ENCODE data around the gene ZBTB17.

DNA sequence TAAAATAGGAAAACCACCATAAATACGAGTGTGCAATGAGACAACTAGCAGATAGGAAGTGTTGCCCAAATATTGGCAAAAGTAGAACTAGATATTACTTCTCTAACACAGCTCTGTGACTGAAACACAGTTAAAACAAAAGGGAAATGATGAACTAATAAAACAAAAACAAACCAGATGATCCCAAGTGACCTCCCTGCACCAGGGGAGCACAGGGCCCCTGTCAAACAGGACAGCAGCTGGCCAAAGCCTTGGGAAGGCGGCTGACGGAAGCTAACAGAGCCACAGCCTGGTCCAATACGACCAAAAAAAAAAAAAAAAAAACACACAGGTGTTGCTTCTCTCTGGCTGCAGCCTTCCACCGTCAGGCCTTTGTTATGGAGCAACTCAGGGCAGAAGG is 17.8 kb downstream of the ZBTB17 start:
- TF ChIP-seq POLR2A (IDR thresholded peaks at IDR 0.05) (no peak), EP300 (IDR thresholded peaks at IDR 0.05) (no peak)
- TF ChIP-seq, protein P1, sequence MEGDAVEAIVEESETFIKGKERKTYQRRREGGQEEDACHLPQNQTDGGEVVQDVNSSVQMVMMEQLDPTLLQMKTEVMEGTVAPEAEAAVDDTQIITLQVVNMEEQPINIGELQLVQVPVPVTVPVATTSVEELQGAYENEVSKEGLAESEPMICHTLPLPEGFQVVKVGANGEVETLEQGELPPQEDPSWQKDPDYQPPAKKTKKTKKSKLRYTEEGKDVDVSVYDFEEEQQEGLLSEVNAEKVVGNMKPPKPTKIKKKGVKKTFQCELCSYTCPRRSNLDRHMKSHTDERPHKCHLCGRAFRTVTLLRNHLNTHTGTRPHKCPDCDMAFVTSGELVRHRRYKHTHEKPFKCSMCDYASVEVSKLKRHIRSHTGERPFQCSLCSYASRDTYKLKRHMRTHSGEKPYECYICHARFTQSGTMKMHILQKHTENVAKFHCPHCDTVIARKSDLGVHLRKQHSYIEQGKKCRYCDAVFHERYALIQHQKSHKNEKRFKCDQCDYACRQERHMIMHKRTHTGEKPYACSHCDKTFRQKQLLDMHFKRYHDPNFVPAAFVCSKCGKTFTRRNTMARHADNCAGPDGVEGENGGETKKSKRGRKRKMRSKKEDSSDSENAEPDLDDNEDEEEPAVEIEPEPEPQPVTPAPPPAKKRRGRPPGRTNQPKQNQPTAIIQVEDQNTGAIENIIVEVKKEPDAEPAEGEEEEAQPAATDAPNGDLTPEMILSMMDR (IDR thresholded peaks at IDR 0.05), result no peak
